NCI-H1694 (cell line): Measurements from ENCODE around the gene DACH1.
A peak's percentile ranks its signal among the peaks of the same experiment; 100 is the strongest.

ENCODE experiments used
- DNase-seq: peaks from one replicate; lab custom pipeline; 2025; lab: John Stamatoyannopoulos, UW

Gene DACH1

GRCh38 chr13:71624653-71625600 is 242.1 kb downstream of the DACH1 start:
- DNase-seq = no peak

- DNase-seq = peak; percentile 74
Measured at GRCh38 chr13:71621174-71622124, 245.6 kb downstream of the DACH1 start.

GRCh38 chr13:71619096-71619495 is 247.9 kb downstream of the DACH1 start:
- no peak for DNase-seq

- DNase-seq = no peak
Measured at GRCh38 chr13:71618159-71618558, 248.8 kb downstream of the DACH1 start.

GRCh38 chr13:71617265-71617664 is 249.7 kb downstream of the DACH1 start:
- no peak for DNase-seq

- DNase-seq = no peak
Measured at GRCh38 chr13:71613066-71613745, 253.8 kb downstream of the DACH1 start.

- DNase-seq = no peak
Measured at GRCh38 chr13:71611292-71611691, 255.7 kb downstream of the DACH1 start.

- DNase-seq = no peak
Measured at GRCh38 chr13:71610876-71611275, 256.1 kb downstream of the DACH1 start.

- no peak for DNase-seq
Measured at GRCh38 chr13:71609271-71609670, 257.7 kb downstream of the DACH1 start.

GRCh38 chr13:71607575-71607974 is 259.4 kb downstream of the DACH1 start:
- no peak for DNase-seq

GRCh38 chr13:71606818-71607217 is 260.2 kb downstream of the DACH1 start:
- no peak for DNase-seq

- DNase-seq = no peak
Measured at GRCh38 chr13:71605744-71606143, 261.3 kb downstream of the DACH1 start.

GRCh38 chr13:71603255-71603654 is 263.7 kb downstream of the DACH1 start:
- no peak for DNase-seq

- peak; percentile 87 for DNase-seq
Measured at GRCh38 chr13:71602344-71602743, 264.7 kb downstream of the DACH1 start.

GRCh38 chr13:71597150-71597549 is 269.9 kb downstream of the DACH1 start:
- DNase-seq = no peak

GRCh38 chr13:71596116-71596515 is 270.9 kb downstream of the DACH1 start:
- no peak for DNase-seq

GRCh38 chr13:71593566-71593965 is 273.4 kb downstream of the DACH1 start:
- no peak for DNase-seq

GRCh38 chr13:71591374-71591773 is 275.6 kb downstream of the DACH1 start:
- DNase-seq = no peak

- no peak for DNase-seq
Measured at GRCh38 chr13:71590654-71591148, 276.3 kb downstream of the DACH1 start.

- no peak for DNase-seq
Measured at GRCh38 chr13:71589032-71589431, 278.0 kb downstream of the DACH1 start.

- no peak for DNase-seq
Measured at GRCh38 chr13:71587817-71588216, 279.2 kb downstream of the DACH1 start.

- no peak for DNase-seq
Measured at GRCh38 chr13:71587193-71587592, 279.8 kb downstream of the DACH1 start.
